GM21528 (cell line): Measurements from ENCODE around the gene TEX51.

ENCODE experiments used
- ATAC-seq: cut with Tn5 transposase; IDR thresholded peaks from one replicate; pipeline ENCODE4 v1.9.1; 2021; ENCODE audit warnings: mild to moderate bottlenecking, moderate library complexity; ENCODE audit not compliant: unreplicated experiment, low FRiP score

TEX51 gene

DNA sequence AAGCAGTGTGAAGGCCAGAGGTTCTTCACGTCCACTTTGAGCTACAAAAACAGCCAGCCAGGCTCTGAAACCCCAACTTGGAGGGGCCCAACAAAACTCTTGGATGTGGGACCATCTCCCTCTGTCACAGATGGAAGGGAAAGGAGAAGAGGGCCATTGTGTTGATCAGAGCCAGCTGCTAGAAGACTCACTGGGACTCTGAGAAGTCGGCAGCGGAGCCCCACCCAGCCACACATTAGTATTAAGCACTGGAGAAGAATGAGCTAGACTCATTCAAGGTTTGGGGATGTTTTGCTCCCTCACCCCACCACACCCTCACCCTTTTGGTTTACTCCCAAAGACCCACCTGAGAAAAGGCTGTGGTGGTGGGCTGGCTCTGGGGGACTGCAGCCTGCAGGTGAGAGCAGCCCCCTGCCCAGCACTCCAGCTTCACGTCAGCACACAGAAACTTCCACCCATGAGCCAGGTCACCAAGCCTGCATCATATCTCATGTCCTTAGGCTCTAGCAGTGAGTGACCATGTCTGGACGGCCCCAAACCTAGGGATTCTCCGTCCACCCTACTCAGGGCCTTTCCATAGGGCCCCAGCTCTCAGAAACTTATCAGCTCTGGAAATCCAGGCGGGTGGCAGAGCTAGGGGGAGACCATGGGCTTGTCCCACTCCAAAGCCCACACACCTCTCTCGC lies 12.6 kb downstream of the TEX51 start:
- no peak for ATAC-seq

DNA sequence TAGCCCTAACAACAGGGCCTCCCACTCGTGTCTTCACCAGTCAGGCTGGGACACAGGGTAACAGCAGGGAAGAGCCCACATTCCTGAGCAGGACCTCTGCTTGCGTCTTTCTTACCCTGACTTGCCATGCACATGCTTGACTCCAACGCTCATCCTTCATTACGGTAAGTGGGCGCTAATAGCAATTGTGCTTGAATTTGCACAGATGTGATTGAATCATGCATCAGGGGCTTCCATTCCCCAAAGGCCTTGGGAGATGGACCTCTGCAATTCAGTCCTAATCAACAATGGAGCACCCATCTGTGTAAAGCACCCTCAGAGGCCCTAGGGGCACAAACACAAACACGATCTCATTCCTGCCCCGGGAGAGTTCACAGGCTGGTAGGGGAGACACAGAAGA lies 13.5 kb downstream of the TEX51 start:
- no peak for ATAC-seq

DNA sequence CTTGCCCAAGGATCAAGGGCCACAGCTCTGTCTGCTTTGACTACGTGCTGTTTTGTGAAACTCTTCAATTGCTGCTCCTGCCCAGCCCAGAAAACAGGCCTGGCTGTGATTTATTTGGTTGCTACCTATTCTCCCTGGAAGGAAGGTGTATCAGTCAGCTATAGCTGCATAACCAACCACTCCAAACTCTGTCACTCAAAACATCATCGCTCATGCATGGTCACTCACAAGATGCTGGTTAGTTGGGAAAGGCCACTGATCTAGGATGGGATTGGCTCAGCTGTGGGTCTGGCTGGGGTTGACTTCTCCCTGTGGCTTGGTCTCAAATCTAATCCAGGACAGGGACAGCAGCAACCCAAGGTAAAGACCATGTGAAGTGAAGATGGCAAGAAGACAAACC lies 14.6 kb downstream of the TEX51 start:
- no peak for ATAC-seq

DNA sequence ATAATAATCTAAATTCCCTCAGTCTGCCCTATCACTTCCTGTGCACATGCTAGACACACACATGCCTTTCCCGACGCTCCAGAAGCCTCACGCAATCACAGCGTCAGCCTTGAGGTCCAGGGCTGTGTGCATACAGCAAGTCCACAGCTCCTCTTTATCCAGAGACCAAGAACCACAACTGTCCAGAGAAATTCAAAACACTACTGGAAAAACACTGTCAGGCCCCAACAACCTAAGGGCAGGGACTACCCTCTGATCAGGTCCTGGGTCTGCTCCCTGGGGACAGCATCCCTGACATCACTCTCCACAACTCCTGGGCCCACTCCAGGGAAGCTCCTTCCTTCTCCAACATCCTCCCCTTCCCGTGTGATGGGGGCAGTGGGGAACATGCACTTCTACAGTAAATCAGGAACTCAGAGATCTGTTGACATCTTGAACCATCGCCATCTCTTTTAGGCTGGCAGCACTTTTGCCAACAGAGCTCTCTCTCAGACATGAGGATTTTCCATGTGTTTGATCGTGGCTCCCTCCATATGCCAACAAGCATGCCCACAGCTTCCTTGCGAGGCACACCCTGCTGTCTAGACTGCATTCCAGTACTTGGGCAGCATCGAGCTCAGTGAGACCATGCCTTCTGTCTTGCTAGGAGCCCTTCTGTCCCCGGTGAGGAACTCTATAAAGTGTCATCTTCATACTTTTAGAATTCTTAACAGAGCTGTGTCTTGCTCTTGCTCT lies 15.4 kb downstream of the TEX51 start:
- no peak for ATAC-seq

DNA sequence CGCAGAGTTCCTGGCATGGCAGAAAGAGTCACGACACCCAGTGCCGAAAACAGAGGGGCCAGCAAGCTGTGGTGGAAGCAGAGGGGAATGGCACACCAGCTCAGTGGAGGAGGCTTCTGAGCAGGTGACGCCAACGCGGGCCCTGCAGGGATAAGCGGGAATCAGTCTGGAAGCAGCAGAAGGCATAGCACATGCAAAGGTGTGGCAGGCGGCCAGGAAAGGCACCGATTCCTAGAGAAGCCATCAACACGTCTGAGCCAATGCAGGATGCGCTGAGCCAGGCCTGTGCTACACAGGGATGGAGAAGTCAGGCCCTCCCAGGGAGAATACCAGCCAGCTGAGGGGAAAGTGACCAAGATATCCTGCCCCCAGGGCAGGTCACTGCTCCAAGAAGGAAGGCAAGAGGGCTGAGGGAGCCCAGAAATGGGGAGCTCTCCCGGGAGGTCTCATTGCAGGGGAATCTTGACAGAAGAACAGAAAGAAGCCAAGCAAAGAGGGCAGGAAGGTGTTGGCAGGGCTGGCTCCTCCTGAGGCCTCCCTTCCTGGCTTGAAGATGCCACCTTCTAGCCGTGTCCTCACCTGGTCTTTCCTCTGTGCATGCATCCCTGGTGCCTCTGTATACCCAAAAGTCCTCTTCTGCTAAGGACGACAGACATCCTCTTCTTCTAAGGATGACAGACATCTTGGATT lies 16.3 kb downstream of the TEX51 start:
- ATAC-seq: no peak

DNA sequence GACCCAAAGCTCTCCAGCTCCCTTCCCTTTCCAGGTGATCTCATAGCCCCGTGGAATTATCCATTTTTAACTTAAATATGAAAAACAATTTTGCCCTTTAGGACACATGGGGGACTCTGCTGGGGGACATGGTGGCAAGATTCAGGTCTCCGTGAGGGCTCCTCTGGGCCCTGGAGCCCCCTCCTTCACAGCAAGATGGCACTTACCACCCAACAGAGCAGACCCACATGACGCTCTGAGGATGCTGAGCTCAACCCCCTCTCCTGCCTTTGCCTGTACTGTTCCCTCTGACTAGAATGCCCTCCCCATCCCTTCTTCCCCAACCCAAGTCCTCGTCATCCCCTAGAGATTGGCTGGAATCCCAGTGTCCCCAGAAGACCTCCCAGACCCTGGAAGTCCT lies 17.2 kb downstream of the TEX51 start:
- no peak for ATAC-seq

DNA sequence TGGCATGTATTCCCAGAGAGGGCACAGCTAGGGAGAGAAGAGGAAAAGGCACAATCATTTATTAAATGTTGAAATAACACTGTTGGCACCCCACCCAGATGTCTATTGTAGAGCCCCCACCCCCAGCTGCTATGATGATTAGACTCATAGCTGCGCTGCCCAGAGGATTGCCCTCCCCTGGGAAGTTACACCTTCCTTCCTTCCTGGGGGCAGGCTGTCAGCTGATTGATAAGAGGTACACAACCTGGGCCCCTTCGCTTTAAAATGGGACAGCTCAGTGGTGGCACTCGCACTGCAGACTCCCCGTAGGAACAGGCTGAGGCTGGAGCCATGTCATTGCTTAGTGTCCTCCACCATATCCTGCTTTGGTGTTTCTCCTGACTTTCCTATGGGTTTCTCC lies 18.1 kb downstream of the TEX51 start:
- no peak for ATAC-seq

DNA sequence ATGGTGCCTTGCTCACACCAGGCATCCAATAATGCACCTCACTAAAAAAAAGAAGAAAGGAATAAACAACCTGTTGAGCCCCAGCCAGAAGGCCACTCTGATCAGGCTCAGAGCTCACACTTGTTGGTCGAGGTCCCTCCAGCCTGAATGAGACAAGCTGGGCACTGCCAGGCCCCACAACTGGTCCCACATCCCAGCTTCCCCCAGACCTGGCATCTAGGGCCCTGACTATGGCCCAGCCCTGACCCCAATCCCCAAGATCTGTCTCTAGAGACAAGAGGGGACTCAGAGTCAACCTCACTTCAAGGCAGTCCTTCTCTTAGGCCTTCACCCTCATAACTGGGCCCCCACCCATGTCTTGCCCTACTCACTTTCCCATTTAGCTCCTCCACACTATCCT lies 22.4 kb downstream of the TEX51 start:
- no peak for ATAC-seq

DNA sequence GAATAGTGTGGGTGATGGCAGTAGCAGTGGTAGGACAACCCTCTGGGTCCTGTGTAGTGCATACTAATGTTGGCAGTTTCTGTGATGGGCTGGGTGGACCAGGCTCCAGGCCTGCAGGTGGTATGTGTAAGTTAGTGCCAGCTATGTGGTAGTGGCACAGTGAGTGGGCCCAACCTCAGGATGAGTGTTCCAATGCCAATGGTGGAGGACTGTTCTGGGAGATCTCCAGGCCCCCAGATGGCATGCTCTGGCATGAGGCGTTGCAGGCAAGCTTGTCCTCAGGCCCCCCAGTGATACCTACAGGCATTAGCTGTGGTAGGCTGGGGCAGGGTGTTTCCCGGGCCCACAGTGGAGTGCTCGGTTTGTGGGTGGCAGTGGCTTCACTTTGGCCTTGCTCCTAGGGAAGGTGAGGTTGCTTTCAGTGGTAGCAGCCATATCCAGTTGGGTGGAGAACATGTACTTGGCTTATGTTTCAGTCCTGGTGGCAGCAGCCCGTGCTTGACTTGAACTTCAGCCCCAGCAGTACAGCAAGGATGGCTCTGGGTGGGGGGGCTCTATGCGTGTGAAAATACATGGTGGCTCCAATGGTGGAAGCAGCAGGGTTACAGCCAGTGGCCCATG lies 32.4 kb downstream of the TEX51 start:
- ATAC-seq: no peak

DNA sequence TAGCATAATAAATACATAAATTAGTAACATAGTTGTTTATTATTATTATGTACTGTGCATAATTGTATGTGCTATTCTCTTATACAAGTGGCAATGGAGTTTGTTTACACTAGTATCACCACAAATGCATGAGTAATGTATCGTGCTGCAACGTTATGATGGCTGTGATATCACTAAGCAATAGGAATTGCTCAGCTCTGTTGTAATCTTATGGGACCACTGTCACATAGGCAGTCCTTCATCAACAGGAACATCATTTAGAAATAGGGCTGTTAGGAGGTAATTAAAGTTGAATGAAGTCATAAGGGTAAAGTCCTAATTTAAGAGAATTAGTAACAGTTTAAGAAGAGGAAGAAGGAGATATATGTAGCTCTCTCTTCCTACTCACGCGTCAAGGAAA lies 33.8 kb downstream of the TEX51 start:
- ATAC-seq: no peak

DNA sequence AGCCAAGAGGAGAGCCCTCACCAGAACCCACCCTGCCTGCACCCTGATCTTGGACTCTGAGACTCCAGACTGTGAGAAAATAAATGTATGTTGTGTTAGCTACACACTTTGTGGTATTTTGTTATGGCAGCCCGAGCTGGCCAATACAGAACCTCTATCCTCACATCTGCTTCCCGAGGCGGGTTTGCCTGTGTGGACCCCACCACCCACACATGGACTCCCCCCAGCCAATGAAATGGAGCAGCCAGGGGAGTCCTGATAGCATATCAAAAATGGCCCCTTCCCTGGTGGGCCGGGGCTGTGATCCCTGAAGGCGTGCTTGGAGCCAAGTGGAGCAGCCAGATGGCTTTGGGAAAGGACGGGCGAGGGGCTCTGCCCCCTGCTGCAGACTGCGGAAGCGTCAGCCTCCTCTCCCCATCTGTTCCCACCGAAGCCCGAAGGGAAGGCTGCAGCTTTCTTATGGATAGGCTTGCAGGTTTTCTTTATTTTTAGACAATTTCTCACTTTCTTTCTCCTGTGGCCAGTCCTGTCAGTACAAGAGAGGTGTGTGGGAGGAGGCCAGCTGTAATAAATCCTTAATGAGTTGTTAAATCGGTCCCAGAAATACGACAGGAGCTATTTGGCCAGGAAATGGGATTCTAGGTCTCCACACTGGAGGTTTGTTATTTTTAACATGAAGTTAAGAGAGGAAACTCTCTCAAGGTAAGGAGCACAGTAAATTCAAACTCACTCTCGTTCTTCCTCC lies 34.4 kb downstream of the TEX51 start:
- no peak for ATAC-seq

DNA sequence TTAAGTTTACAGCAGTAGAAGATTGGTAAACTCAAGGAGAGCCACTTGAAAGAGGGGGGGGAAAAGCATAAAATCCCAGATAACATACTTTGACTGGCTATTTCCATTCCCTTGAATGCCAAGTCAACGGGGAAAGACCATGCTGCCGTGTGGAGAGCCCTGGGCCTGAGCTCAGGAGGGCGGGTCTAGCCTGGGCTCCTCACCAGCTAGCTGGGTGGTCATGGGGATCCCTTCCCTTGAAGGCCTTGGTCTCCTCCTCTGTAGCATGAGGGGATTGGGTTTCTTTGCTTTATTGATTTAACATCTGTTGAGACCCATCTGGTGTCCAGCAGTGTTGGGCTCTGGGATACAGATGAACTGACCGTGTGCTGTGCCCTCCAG lies 35.0 kb downstream of the TEX51 start:
- ATAC-seq: no peak

DNA sequence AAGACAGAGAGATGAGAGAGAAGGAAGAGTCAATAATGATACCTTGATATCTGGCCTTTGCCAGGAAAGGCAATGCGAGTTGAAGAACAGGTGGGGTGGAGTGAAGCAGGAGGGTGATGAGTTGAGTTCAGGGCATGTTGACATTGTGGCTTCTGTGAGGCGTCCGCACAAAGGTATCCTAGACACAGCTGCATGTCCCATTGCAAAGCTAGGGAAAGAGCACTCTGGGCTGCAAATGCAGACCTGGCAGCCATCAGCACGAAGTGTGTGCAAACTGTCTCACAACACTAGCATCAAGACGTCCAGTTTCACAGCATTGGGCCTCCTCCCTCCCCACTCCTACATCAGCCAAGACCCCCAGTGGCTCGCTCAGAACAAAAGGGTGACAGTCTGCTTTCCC lies 36.1 kb downstream of the TEX51 start:
- no peak for ATAC-seq

DNA sequence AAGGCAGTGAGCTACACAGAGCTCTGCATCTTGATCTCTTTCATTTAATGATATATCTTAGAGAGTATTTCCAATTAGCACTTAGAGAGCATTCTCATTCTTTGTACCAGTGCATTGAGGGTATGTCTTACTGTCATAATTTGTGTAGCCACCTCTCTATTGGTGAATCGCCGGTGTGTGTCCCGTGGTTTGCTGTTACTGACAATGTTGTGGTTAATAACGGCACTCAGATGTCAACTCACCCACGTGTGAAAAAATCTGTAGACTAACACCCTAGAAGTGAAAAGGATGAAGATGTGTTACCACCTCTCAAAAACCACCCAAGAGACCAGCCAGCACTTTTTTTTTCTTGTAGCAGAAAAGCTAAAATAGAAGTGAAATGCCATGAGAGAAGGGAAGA lies 37.1 kb downstream of the TEX51 start:
- ATAC-seq: no peak

DNA sequence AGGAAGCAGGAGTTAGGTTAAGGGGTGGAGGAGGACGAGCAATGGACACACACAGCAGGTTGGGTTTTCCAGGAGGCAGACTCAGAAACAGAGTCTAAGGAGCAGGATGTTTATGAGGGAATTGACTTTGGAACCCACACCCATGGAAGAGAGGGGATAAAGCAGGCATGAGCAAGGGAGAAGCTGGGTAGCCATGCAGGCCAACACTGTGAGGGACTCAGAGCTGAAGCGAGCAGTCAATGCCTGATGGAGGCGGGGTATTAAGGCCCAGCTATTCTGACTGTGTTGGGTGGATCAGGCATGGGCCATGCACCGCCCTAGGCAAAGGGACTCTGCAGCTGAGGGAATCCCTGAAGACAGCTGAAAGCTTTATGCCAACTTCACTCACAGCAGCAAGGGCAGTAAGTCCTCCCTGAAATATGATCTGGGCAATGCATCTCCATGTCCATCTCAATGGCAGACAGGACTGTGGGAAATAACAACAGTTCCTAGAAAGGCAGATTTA lies 37.6 kb downstream of the TEX51 start:
- ATAC-seq: no peak

DNA sequence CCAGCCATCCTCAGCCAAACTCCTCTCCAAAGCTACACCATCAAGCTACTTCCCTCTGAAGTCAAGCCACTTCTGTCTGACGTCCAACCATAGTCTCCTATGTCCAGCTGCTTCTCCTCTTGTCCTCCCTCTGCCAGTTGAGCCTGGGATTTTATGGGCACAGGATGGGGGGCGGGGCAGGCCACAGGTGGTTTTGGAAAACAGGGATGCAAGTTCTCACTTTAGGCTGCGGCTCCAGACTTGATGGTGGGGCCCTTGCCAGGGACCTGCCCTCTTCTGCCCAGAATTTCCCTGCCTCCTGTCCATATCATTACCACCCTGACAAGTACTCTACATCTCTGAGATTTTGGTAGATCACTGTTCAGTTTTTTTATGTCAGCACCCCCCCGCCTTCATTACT lies 41.6 kb downstream of the TEX51 start:
- no peak for ATAC-seq

DNA sequence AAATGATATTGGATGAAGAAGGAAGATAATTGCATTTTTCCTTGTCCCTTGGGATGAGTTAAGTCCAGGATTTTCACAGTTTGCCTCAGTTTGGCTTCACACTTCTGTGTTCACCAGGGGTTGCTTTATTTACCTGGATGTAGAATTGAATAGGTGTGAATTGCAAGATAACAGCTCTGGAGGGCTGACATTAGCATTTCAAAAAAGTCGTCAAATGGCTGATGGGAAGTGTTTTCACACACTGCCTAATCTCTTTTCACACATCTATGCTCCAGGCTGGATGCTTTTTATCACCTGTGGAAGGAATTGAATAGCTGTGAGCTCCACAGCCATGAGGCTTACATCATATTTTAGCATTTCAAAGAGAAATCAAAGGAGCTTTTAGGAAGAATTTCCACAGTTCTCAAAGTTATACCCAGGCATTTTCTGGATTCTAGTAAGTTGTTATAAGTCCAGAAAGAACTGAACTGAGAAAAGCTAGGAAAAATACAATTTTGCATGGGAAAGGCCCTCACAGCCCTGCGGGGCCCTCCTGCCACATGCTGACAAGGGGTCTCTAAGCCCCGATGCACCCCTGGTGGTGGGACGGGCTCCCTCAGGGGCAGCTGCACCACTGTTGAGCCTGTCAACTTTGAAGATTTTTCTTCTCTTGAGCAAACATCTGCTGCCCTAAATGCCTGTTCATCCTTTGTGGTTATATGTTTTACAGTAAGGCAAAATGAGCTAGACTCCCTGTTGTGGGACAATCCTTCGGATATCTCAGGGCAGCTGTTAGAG lies 43.9 kb downstream of the TEX51 start:
- no peak for ATAC-seq

DNA sequence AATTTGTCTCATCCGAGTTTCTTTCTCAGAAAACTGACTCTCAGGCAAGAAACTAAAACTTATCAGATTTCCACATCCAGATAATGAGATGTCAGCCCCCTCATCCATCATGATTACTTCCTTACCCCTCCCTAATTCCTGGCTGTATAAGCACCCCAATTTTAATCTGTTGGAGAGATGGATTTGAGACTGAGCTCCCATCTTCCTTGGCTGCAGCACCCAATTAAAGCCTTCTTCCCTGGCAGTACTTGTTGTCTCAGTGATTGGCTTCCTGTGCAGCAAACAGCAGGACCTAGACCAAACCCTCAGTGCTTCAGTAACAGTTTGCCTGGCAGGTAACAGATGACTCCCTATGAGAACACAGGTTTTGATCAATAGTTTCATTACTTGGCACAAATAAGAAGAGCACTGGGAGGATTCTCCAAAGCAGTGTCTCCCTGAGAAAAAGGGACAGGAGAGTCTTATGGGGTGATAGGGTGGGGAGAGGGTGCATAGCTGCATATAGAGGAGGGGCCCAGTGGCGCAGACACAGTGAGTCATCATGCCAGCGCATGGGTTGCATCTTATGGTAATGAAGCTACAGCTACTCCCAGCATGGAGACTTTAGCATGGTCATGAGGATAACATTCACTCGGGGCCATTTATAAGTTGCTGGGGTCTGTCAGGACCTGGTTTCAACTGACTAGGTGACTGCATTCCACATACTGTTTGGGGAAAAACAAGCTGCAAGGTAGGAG lies 45.1 kb downstream of the TEX51 start:
- ATAC-seq: no peak

DNA sequence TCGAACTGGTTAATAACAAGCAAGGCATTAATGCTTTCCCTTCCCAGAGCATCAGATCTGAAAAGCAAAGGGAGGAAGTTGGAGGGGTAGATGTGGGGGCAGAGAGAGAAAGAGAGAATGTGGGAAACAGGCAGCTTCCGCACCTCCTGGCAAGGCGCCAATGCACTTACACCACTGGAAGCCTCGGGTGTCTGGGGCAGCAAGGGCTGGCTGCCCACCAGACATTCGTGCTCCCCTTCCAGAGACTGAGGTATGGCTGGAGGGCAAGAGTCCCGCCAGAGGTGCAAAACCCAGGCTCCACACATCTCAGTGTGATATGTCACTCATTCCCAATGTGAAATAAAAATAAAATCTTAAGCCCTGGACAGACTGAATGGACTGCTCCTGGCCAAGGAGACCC lies 46.4 kb downstream of the TEX51 start:
- no peak for ATAC-seq
